ENCODE data around the gene TNIK. TPM values are rescaled to one million over a fixed set of nuclear protein-coding genes. Genes with fewer than 3 reads are reported as not detected.
A peak's percentile ranks its signal among the peaks of the same experiment; 100 is the strongest.

Gene TNIK
- polyA plus RNA-seq, 3 donors = 18.0 to 22.5 (median 18.9) TPM

- DNase-seq (ENCODE audit: extremely low read depth in 1 of 11, low read depth in 9 of 11, low spot score in 4 of 11) = no peak
Observed at GRCh38 chr3:171201825-171202224, 258.4 kb downstream of the TNIK start.

GRCh38 chr3:171200750-171201088 lies 259.5 kb downstream of the TNIK start:
- no peak for DNase-seq (ENCODE audit: extremely low read depth in 1 of 11, low read depth in 9 of 11, low spot score in 4 of 11)

GRCh38 chr3:171200052-171200749 lies 260.0 kb downstream of the TNIK start:
- no peak for DNase-seq (ENCODE audit: extremely low read depth in 1 of 11, low read depth in 9 of 11, low spot score in 4 of 11)

- DNase-seq (ENCODE audit: extremely low read depth in 1 of 11, low read depth in 9 of 11, low spot score in 4 of 11) = no peak
Observed at GRCh38 chr3:171199473-171199829, 260.8 kb downstream of the TNIK start.

- no peak for DNase-seq (ENCODE audit: extremely low read depth in 1 of 11, low read depth in 9 of 11, low spot score in 4 of 11)
Observed at GRCh38 chr3:171198781-171199472, 261.3 kb downstream of the TNIK start.

GRCh38 chr3:171195686-171196085 lies 264.5 kb downstream of the TNIK start:
- no peak for DNase-seq (ENCODE audit: extremely low read depth in 1 of 11, low read depth in 9 of 11, low spot score in 4 of 11)

GRCh38 chr3:171194965-171195364 lies 265.2 kb downstream of the TNIK start:
- no peak for DNase-seq (ENCODE audit: extremely low read depth in 1 of 11, low read depth in 9 of 11, low spot score in 4 of 11)

GRCh38 chr3:171193693-171194092 lies 266.5 kb downstream of the TNIK start:
- no peak for DNase-seq (ENCODE audit: extremely low read depth in 1 of 11, low read depth in 9 of 11, low spot score in 4 of 11)

GRCh38 chr3:171192176-171192854 lies 267.9 kb downstream of the TNIK start:
- DNase-seq (ENCODE audit: extremely low read depth in 1 of 11, low read depth in 9 of 11, low spot score in 4 of 11) = peak in 1 of 11 donors; percentile 20

- no peak for DNase-seq (ENCODE audit: extremely low read depth in 1 of 11, low read depth in 9 of 11, low spot score in 4 of 11)
Observed at GRCh38 chr3:171190668-171191067, 269.5 kb downstream of the TNIK start.

GRCh38 chr3:171189394-171190080 lies 270.7 kb downstream of the TNIK start:
- DNase-seq (ENCODE audit: extremely low read depth in 1 of 11, low read depth in 9 of 11, low spot score in 4 of 11) = no peak

- DNase-seq (ENCODE audit: extremely low read depth in 1 of 11, low read depth in 9 of 11, low spot score in 4 of 11) = peak in 3 of 11 donors; percentile 12 to 15 (median 13)
Observed at GRCh38 chr3:171187706-171188290, 272.4 kb downstream of the TNIK start.

- DNase-seq (ENCODE audit: extremely low read depth in 1 of 11, low read depth in 9 of 11, low spot score in 4 of 11) = no peak
Observed at GRCh38 chr3:171186817-171187500, 273.2 kb downstream of the TNIK start.

GRCh38 chr3:171186383-171186782 lies 273.8 kb downstream of the TNIK start:
- DNase-seq (ENCODE audit: extremely low read depth in 1 of 11, low read depth in 9 of 11, low spot score in 4 of 11) = no peak

- no peak for DNase-seq (ENCODE audit: extremely low read depth in 1 of 11, low read depth in 9 of 11, low spot score in 4 of 11)
Observed at GRCh38 chr3:171185959-171186358, 274.2 kb downstream of the TNIK start.

GRCh38 chr3:171184372-171184771 lies 275.8 kb downstream of the TNIK start:
- no peak for DNase-seq (ENCODE audit: extremely low read depth in 1 of 11, low read depth in 9 of 11, low spot score in 4 of 11)

- no peak for DNase-seq (ENCODE audit: extremely low read depth in 1 of 11, low read depth in 9 of 11, low spot score in 4 of 11)
Observed at GRCh38 chr3:171183042-171183441, 277.2 kb downstream of the TNIK start.

- DNase-seq (ENCODE audit: extremely low read depth in 1 of 11, low read depth in 9 of 11, low spot score in 4 of 11) = no peak
Observed at GRCh38 chr3:171181907-171182690, 278.1 kb downstream of the TNIK start.
